Skeletal muscle satellite cell (primary cell): ENCODE data around the gene SCAPER.
"Not testable (repeated sequence)": the region's sequence is repeated elsewhere in the genome, so short reads cannot be mapped to it uniquely, and the experiment has no call there.

Experiments
- H3K27me3 ChIP-seq: 2 replicates; pipeline ENCODE4 v1.7.0; 2013; ENCODE audit warnings: low read length; ENCODE audit not compliant: control insufficient read depth, insufficient read depth
- H3K36me3 ChIP-seq: 2 replicates; pipeline ENCODE4 v1.7.0; 2013; ENCODE audit warnings: mild to moderate bottlenecking, control low read depth, low read length; ENCODE audit not compliant: insufficient read depth
- H3K4me1 ChIP-seq: 2 replicates; pipeline ENCODE4 v1.7.0; 2013; ENCODE audit warnings: low read length; ENCODE audit not compliant: control insufficient read depth, insufficient read depth
- H3K4me2 ChIP-seq: 2 replicates; pipeline ENCODE4 v1.7.0; 2013; ENCODE audit warnings: mild to moderate bottlenecking, low read length
- H3K4me3 ChIP-seq: 2 replicates; pipeline ENCODE4 v1.7.0; 2013; ENCODE audit warnings: low read length
- H3K9ac ChIP-seq: 2 replicates; pipeline ENCODE4 v1.7.0; 2013; ENCODE audit warnings: mild to moderate bottlenecking, low read depth, low read length, moderate library complexity
- H3K9me3 ChIP-seq: replicated peaks from 2 replicates; pipeline ENCODE4 v1.7.0; 2013; ENCODE audit warnings: mild to moderate bottlenecking, control low read depth, low read length

The SCAPER gene

GRCh38 chr15:76868740-76869139, 36.4 kb downstream of the SCAPER start:
- Histone ChIP-seq H3K4me1 (no peaks in the 10 kb centered on the region), H3K4me2 (no peak overlapping the region), H3K27me3 (no peaks in the 10 kb centered on the region), H3K9ac (no peak overlapping the region), H3K36me3 (no peaks in the 10 kb centered on the region), H3K9me3 (no peaks in the 10 kb centered on the region), H3K4me3 (no peak overlapping the region)

- H3K4me2 ChIP-seq = no peak overlapping the region
- H3K9me3 ChIP-seq = no peaks in the 10 kb centered on the region
- H3K36me3 ChIP-seq = no peaks in the 10 kb centered on the region
- H3K27me3 ChIP-seq = no peaks in the 10 kb centered on the region
- H3K9ac ChIP-seq = no peak overlapping the region
- H3K4me1 ChIP-seq = no peaks in the 10 kb centered on the region
- no peak overlapping the region for H3K4me3 ChIP-seq
Observed at GRCh38 chr15:76866716-76867321, 38.3 kb downstream of the SCAPER start.

GRCh38 chr15:76866008-76866407, 39.1 kb downstream of the SCAPER start:
- no peak overlapping the region for H3K4me3 ChIP-seq
- no peaks in the 10 kb centered on the region for H3K36me3 ChIP-seq
- no peaks in the 10 kb centered on the region for H3K4me1 ChIP-seq
- no peak overlapping the region for H3K9ac ChIP-seq
- H3K4me2 ChIP-seq = no peak overlapping the region
- H3K9me3 ChIP-seq = no peaks in the 10 kb centered on the region
- H3K27me3 ChIP-seq = no peaks in the 10 kb centered on the region

- Histone ChIP-seq H3K9ac (no peak overlapping the region), H3K27me3 (no peaks in the 10 kb centered on the region), H3K4me2 (no peak overlapping the region), H3K4me1 (no peaks in the 10 kb centered on the region), H3K9me3 (no peaks in the 10 kb centered on the region), H3K4me3 (no peak overlapping the region), H3K36me3 (no peaks in the 10 kb centered on the region)
Observed at GRCh38 chr15:76865548-76865991, 39.6 kb downstream of the SCAPER start.

GRCh38 chr15:76864586-76864985, 40.6 kb downstream of the SCAPER start:
- Histone ChIP-seq H3K36me3 (no peaks in the 10 kb centered on the region), H3K27me3 (no peaks in the 10 kb centered on the region), H3K4me2 (no peak overlapping the region), H3K9ac (no peak overlapping the region), H3K4me1 (no peaks in the 10 kb centered on the region), H3K9me3 (no peaks in the 10 kb centered on the region), H3K4me3 (no peak overlapping the region)

GRCh38 chr15:76863693-76864092, 41.4 kb downstream of the SCAPER start:
- Histone ChIP-seq H3K9me3 (no peaks in the 10 kb centered on the region), H3K4me3 (no peak overlapping the region), H3K4me1 (no peaks in the 10 kb centered on the region), H3K9ac (no peak overlapping the region), H3K36me3 (no peaks in the 10 kb centered on the region), H3K4me2 (no peak overlapping the region), H3K27me3 (no peaks in the 10 kb centered on the region)

- no peak overlapping the region for H3K4me3 ChIP-seq
- no peaks in the 10 kb centered on the region for H3K36me3 ChIP-seq
- H3K9me3 ChIP-seq = no peaks in the 10 kb centered on the region
- no peaks in the 10 kb centered on the region for H3K27me3 ChIP-seq
- H3K4me2 ChIP-seq = no peak overlapping the region
- H3K4me1 ChIP-seq = no peaks in the 10 kb centered on the region
- H3K9ac ChIP-seq = no peak overlapping the region
Observed at GRCh38 chr15:76863123-76863522, 42.0 kb downstream of the SCAPER start.

- no peaks in the 10 kb centered on the region for H3K27me3 ChIP-seq
- no peak overlapping the region for H3K9ac ChIP-seq
- H3K9me3 ChIP-seq = no peaks in the 10 kb centered on the region
- H3K4me1 ChIP-seq = no peaks in the 10 kb centered on the region
- H3K36me3 ChIP-seq = no peaks in the 10 kb centered on the region
- H3K4me2 ChIP-seq = no peak overlapping the region
- H3K4me3 ChIP-seq = no peak overlapping the region
Observed at GRCh38 chr15:76861815-76862397, 43.2 kb downstream of the SCAPER start.

- Histone ChIP-seq H3K36me3 (no peaks in the 10 kb centered on the region), H3K4me1 (no peaks in the 10 kb centered on the region), H3K27me3 (no peaks in the 10 kb centered on the region), H3K9me3 (no peaks in the 10 kb centered on the region), H3K9ac (no peak overlapping the region), H3K4me2 (no peak overlapping the region), H3K4me3 (no peak overlapping the region)
Observed at GRCh38 chr15:76860201-76860600, 44.9 kb downstream of the SCAPER start.

GRCh38 chr15:76850367-76850766, 54.8 kb downstream of the SCAPER start:
- not testable (repeated sequence) for H3K27me3 ChIP-seq, H3K4me1 ChIP-seq, H3K36me3 ChIP-seq, H3K4me2 ChIP-seq, H3K4me3 ChIP-seq, H3K9me3 ChIP-seq, H3K9ac ChIP-seq

GRCh38 chr15:76846782-76847181, 58.4 kb downstream of the SCAPER start:
- Histone ChIP-seq H3K4me3 (no peak overlapping the region), H3K9ac (no peak overlapping the region)

GRCh38 chr15:76844096-76844495, 61.0 kb downstream of the SCAPER start:
- Histone ChIP-seq H3K9me3 (no peaks in the 10 kb centered on the region), H3K4me2 (no peak overlapping the region), H3K9ac (no peak overlapping the region), H3K4me1 (peaks cover 8% of the 10 kb centered on the region), H3K27me3 (no peaks in the 10 kb centered on the region), H3K4me3 (no peak overlapping the region), H3K36me3 (no peaks in the 10 kb centered on the region)

More at GRCh38 chr15:76846782-76847181, 58.4 kb downstream of the SCAPER start:
- Histone ChIP-seq H3K9me3 (no peaks in the 10 kb centered on the region), H3K27me3 (no peaks in the 10 kb centered on the region), H3K4me1 (peaks cover 8% of the 10 kb centered on the region), H3K4me2 (no peak overlapping the region), H3K36me3 (no peaks in the 10 kb centered on the region)
